ENCODE results near the gene CELF4. TPM values are rescaled to one million over a fixed set of nuclear protein-coding genes. Genes with fewer than 3 reads are reported as not detected.

The CELF4 gene
- total and polyA plus RNA-seq, 2 donors (not counting 3 experiments of a cell fraction or from before 2014, with no cell fraction given), result not detected

DNA sequence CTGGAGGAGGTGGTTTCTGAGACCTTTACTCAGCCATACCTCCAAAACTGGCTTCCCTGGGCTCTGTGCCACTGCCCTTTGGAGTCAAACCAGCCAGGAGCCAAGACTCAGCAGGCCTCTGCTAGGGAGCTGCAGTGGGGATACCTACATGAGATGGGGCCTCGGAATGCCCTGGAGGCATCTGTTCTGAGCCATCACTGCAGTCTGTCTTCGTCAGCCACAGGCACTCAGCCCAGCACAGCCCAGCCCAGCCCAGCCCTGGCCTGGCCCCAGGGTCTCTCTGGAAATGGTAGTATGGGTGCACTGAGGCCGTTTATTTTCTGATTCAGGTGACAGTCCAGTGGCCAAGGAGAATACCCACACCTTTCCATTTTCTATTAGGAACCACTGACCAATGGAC, 209.8 kb downstream of the CELF4 start:
- Histone ChIP-seq H4K20me1 (replicated peaks; ENCODE audit: control insufficient read depth, extremely low read depth, insufficient read depth, low read length) (no peaks in the 10 kb centered on the region), H3K27me3 (ENCODE audit: control insufficient read depth in 2 of 2, insufficient read depth in 2 of 2, low read length in 2 of 2) (peaks cover 0 to under 1% of the 10 kb centered on the region in 2 experiments), H3K27ac (ENCODE audit: insufficient read depth, low read depth, low read length) (no peak overlapping the region), H3K4me2 (ENCODE audit: insufficient read depth, low read length) (no peak overlapping the region), H3K4me1 (ENCODE audit: control insufficient read depth, extremely low read depth, insufficient read depth, low read length) (no peaks in the 10 kb centered on the region), H3K4me3 (replicated peaks in 1 of 3; ENCODE audit: insufficient read depth in 1 of 3, low read depth in 1 of 3, low read length in 3 of 3) (no peak overlapping the region), H2AFZ (ENCODE audit: low read depth, low read length) (no peak overlapping the region), H3K36me3 (ENCODE audit: control insufficient read depth in 2 of 2, extremely low read depth in 1 of 2, insufficient read depth in 2 of 2, low read length in 2 of 2) (no peaks in the 10 kb centered on the region), H3K9me1 (replicated peaks; ENCODE audit: control insufficient read depth, extremely low read depth, insufficient read depth, low read length) (no peaks in the 10 kb centered on the region), H3K79me2 (ENCODE audit: control insufficient read depth, insufficient read depth, low read length) (no peaks in the 10 kb centered on the region), H3K9me3 (replicated peaks; ENCODE audit: control insufficient read depth, insufficient read depth, low read length) (no peaks in the 10 kb centered on the region), H3K9ac (replicated peaks; ENCODE audit: extremely low read depth, insufficient read depth, low read length) (no peak overlapping the region)
- TF ChIP-seq MYC (IDR thresholded peaks at IDR 0.05; ENCODE audit: low read depth, low read length), result no peak
- TF ChIP-seq POLR2A (IDR thresholded peaks at IDR 0.05; ENCODE audit: low read depth, low read length), result no peak
- no peak for TF ChIP-seq JUN (IDR thresholded peaks at IDR 0.05; ENCODE audit: borderline replicate concordance, insufficient read depth, insufficient read length, low read depth)
- TF ChIP-seq, protein P1, sequence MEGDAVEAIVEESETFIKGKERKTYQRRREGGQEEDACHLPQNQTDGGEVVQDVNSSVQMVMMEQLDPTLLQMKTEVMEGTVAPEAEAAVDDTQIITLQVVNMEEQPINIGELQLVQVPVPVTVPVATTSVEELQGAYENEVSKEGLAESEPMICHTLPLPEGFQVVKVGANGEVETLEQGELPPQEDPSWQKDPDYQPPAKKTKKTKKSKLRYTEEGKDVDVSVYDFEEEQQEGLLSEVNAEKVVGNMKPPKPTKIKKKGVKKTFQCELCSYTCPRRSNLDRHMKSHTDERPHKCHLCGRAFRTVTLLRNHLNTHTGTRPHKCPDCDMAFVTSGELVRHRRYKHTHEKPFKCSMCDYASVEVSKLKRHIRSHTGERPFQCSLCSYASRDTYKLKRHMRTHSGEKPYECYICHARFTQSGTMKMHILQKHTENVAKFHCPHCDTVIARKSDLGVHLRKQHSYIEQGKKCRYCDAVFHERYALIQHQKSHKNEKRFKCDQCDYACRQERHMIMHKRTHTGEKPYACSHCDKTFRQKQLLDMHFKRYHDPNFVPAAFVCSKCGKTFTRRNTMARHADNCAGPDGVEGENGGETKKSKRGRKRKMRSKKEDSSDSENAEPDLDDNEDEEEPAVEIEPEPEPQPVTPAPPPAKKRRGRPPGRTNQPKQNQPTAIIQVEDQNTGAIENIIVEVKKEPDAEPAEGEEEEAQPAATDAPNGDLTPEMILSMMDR (IDR thresholded peaks at IDR 0.05; ENCODE audit: extremely low read depth in 1 of 2, insufficient read depth in 1 of 2, low read depth in 1 of 2, low read length in 2 of 2), result no peak
- no peak for TF ChIP-seq EZH2 (IDR thresholded peaks at IDR 0.05; ENCODE audit: borderline replicate concordance, low read depth, low read length, severe bottlenecking)
- TF ChIP-seq, protein P2, sequence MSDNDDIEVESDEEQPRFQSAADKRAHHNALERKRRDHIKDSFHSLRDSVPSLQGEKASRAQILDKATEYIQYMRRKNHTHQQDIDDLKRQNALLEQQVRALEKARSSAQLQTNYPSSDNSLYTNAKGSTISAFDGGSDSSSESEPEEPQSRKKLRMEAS (IDR thresholded peaks at IDR 0.05; ENCODE audit: insufficient read depth, insufficient read length), result no peak
- no peak for TF ChIP-seq FOS (IDR thresholded peaks at IDR 0.05; ENCODE audit: borderline replicate concordance, insufficient read depth, low read length)
- TF ChIP-seq POLR2AphosphoS5 (IDR thresholded peaks at IDR 0.05; ENCODE audit: insufficient read depth, low read depth, low read length), result no peak
- TF ChIP-seq GATA2 (IDR thresholded peaks at IDR 0.05; ENCODE audit: insufficient read depth, insufficient read length, low read depth, low read length), result no peak
- POLR2A ChIA-PET, result no interaction called here
- DNase-seq (ENCODE audit: low read depth, low spot score) (no peak), FAIRE-seq (no peak)
- no TSS peak for BruUV-seq (replicated peaks)
- dilution Hi-C loops (cut with MboI; ENCODE audit: extremely low pct_ligation_motif_present, low sequenced_read_pairs) (no loop called here), intact Hi-C loops (cut with micrococcal nuclease) (no loop called here)
- CTCF ChIA-PET, result no interaction called here
